Fibroblast of skin of scalp (primary cell): Measurements from ENCODE around the gene TNKS1BP1.
"Not testable (repeated sequence)": the region's sequence is repeated elsewhere in the genome, so short reads cannot be mapped to it uniquely, and the experiment has no call there.

Experiments used
- DNase-seq: peaks from one replicate; pipeline ENCODE4 v3.0.0-alpha.2; 2013

The TNKS1BP1 gene

DNA sequence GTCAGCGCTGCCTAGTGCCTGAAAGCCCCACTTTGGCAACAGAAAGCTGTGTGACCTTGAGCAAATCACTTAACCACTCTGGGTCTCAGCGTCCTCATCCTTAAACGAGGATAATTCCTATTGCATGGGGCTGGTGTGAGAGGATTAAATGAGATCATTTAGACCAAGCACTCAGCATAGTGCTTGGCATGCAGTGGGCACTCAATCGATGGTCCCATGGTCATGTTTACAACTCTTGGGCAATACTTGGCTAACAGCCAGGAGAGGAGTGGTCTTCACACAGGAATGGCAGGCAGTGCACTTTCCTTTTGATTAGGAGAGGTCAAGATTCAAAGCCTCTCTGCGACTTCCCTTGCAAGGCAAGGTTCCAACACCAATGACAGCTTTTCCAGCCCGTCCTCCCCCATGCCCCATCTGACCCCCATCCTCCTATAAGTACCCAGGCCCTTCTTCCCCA is 14.1 kb downstream of the TNKS1BP1 start:
- DNase-seq = no peak

DNA sequence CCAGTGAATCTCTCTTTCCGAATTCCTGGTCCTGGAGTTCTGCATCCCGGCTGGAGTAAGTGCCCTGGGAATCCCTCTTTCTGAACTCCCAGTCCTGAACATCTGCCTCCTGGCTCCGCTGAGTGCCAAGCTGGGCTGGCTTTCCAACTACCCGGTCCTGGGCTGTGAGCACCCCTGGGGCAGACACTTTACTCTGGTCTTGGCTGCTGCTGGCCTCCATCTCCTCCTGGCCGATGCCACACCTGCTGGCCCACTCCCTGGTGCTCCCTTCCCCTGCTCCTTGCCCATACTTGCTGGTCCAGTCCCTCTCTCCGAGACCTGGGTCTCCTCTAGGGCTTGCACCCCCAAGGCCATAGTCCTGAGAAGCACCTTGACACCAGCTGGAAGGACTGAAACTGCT is 14.7 kb downstream of the TNKS1BP1 start:
- no peak for DNase-seq

DNA sequence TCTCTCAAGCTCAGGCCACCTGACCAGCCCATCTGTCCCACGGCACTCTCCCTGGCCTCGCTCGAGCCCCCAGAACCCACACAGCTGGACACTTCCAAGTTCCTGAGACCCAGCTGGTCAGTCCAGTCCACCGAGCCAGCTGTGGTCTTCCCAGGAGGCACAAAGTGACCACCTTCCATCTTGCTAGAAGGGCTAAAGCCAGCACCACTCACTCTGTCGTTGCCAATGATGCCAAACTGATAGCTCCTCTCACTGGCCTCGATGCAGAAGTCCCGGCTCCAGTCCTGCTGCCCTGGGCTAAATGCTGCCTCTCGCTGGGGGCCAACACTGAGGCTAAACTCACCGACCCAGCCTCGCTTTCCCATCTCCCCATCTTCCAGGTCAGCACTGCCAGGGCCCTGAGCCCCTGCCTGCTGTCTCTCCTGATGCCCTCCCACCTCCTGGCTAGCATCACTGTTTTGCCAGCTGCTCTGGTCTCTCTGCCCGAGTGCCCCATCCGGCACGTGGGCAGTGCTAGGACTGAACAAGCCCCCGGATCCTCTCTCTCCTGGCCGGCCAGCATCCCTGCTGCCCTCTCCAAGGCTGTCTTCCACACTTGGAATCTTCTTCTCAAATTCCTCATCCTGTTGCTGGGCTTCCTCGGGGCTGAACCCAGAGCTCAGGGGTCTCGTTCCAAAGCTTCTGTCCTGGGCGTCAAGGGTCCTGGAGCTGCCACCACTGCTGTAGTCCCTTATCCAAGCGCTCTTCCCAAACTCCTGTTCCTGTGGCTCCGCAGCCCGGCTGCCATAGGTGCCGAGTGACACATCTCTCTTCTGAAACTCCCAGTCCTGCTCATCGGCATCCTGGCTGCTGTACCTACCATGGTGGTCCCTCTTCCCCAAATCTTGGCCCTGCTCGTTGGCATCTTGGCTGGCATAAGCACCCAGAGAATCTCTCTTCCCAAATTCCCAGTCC is 15.4 kb downstream of the TNKS1BP1 start:
- no peak for DNase-seq

DNA sequence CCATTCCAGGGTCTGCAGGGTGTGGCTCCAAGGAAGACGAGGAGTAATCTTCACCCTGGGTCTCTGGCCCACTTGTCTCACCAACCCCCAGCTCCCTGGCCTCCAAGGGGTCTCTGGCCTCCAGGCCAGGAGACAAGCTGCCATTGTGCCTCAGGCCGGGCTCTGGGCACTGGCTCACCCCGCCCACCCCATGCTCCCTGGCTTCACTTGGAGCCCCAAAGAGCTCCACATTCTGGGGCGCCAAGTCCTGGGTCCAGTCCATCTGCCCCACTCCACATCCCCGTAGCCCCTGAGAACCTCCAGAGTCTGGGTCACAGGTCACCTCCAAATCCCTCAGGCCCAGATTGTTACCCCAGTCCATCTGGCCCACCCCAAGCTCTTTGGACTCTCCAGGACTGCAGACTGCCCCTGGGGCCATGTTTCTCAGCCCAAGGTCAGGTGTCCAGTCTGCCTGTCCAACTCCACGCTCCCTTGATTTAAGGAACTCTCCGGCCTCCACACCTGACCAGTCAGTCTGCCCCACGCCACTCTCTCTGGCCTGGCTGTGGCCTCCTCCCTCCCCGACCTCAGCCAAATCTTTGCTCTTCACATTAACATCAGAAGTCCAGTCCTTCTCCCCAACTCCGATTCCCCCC is 16.2 kb downstream of the TNKS1BP1 start:
- DNase-seq = no peak

DNA sequence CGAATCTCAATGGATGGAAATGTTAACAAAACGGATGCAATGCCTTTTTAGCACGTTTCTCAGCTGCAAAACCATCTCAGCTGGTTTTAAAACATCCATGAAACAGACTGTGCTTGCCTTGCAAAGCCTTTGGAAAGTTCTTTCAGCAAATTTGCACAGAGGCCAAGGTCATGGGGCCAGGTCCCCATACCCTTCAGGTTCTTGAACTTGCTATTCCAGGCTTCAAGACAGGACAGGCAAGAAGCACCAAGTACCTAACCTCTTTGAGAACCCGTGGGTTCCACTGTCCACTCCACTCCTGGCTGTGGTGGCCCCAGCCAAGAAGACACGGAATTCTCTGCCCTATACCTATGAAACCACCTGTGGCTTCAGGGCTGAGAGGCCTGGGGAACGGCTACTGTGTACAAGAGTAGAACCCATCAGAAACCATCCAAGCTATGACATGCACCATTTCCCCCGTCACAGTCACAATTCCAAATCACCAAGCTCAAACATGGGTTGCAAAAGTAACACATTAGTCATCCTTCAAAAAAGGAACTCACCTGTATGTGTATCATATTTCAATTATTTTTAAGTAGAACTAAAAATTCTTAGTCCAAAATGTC is 17.0 kb downstream of the TNKS1BP1 start:
- no peak for DNase-seq

GRCh38 chr11:57306940-57307565 is 17.7 kb downstream of the TNKS1BP1 start:
- DNase-seq = no peak

DNA sequence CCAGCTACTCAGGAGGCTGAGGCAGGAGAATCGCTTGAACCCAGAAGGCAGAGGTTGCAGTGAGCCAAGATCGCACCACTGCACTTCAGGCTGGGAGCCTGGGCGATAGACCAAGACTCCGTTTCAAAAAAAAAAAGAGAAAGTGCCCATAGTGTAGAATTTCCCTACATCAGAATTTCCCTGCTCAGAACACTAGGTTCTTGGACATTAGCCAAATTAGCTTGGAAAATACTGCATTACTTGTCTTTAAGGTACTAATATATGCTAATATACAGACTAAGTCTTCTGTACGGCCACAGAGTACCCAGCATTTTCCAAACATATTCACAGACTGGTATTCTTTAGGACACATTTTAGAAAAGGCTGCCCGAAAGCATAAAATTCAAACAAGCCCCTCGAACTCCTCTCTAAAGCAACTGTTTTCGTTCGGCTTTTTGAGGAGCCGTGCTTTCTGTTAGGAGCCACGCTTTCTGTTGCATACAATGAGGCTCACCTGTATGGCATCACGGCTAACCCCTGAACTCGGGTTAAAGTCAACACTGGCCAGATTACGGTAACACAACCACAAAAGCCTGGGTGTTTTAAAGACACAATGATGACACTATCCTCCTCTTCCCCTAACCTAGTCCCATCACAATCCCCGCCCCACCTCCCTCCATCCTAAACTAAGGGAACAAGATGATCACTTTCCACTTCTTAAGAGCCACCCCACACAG is 18.4 kb downstream of the TNKS1BP1 start:
- no peak for DNase-seq

GRCh38 chr11:57305523-57305922 is 19.2 kb downstream of the TNKS1BP1 start:
- DNase-seq = no peak

DNA sequence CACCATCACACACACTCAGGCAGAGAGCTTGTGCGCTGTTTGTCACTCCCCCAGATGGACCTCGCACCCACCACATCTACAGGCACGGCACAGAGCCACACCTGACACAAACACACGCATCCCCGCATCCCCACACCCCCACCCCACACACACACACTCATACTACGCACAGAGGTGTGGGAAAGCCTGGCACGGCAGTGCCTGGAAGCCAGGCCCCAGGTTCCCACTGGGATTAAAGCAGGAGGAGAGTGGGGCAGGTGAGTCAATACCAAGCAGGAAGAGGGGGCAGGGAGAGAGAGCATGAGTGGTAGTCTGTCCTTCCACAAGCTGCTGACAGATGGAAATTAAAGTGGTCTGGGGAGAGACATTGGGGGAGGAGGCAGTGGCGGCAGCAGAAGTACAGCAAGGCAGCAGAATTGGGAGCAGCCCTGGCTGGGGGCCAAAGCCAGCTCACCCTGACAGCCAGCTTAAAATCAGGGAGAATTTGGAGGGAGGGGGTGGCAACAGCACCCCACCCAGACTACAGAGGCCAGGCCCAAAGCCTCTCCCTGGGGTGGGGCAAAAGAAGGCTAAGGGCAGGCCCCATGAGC is 20.7 kb downstream of the TNKS1BP1 start:
- peak; percentile 50 for DNase-seq

- DNase-seq = no peak
These were observed 21.3 kb downstream of the TNKS1BP1 start for GRCh38 chr11:57303280-57303989.

DNA sequence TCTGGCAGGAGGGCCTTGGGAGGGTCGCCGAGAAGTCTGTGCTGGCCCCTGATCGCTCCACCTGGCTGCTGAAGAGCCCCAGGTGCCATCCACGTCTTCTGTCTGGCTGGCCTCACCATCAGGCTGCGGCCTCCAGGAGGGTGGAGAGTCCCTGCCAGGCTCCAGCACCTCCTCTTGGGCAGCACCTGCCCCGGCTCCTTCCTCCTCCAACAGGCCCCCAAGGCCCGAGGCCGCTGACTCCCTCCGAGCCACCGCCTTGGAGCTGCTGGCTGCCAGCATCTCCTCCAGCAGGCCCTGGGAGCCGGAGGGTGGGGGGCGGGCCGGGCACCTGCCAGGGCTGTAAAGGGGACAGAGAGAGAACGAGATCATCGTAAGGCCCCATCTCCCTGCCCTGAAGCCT is 22.3 kb downstream of the TNKS1BP1 start:
- no peak for DNase-seq

DNA sequence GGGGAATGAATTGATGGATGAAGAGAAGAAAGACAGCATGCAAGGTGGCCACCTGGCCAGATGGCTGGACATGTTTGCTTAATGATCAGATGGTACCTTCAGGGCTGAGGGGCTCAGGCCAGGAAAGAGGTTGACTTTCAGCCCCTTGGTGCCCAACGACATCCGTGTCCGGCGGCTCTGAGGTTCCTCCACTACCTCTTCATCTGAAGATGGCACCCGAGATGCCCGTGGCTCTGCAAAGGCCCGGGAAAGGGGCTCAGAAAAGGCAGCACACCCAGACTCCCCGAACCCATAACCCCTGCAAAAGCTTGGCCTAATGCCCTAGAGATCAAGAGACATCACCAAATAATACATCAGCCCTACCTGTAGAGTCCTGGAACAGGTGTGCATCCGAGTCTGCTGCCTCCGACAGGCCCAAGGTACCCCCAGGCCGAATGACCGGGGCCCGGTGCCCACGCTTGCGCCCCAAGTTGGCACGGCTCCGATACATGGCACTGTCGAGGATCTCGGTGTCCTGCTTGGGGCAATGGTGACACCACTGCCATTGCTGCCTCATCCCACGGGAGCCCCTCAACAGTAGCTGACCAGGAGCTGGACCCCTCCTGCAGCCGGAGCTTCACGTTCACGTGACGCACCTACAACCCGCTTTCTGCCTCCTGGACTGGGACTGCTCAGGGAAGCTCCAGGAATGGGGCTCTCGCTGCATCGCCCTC is 22.9 kb downstream of the TNKS1BP1 start:
- no peak for DNase-seq

DNA sequence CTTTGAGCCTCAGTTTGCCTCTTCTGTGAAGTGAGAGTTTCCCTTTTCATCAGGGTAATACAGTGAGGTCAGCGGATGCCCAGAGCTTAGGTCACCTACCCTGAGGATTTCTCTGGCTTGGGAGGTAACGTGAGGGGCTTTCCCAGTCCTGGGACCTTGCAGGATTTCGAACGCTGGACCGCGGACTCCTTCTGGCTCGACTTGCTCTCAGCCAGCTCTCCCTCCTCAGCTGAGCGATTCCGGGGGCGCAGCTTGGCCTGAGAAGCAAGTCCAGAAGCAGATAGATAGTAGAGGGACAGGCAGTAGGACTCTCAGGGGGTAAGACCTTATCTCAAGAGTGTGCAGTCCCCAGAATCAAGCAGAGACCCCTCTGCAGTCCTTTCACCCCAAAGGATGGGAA is 24.0 kb downstream of the TNKS1BP1 start:
- DNase-seq = no peak

DNA sequence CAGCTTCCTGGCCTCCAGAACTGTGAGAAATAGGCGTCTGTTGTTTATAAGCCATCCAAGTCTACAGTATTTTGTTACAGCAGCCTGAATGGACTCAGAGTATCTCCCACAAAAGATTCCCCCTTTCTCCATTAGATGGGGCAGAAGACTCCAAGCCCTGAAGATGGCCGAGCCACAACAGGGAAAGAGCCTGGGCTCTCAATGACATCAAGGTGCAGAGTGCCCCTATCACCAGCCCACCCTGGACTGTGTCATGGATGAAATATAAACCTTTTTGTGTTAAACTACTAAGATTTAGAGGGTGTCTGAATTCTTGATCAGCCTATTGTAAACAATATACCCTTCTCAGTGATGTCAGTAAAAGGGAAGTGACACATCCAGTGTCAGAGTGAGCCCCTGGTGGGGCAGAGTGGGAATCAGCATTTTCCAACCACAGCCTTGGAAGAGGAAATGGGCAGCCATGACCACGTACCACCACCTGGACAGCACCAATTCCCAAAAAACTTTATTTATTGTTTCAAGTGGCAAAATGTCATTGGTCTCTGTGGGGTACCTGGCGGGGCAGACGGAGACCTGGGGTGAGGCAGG is 25.5 kb downstream of the TNKS1BP1 start:
- DNase-seq = no peak

GRCh38 chr11:57297221-57297620 is 27.5 kb downstream of the TNKS1BP1 start:
- DNase-seq = no peak

GRCh38 chr11:57296205-57296604 is 28.5 kb downstream of the TNKS1BP1 start:
- DNase-seq = not testable (repeated sequence)

DNA sequence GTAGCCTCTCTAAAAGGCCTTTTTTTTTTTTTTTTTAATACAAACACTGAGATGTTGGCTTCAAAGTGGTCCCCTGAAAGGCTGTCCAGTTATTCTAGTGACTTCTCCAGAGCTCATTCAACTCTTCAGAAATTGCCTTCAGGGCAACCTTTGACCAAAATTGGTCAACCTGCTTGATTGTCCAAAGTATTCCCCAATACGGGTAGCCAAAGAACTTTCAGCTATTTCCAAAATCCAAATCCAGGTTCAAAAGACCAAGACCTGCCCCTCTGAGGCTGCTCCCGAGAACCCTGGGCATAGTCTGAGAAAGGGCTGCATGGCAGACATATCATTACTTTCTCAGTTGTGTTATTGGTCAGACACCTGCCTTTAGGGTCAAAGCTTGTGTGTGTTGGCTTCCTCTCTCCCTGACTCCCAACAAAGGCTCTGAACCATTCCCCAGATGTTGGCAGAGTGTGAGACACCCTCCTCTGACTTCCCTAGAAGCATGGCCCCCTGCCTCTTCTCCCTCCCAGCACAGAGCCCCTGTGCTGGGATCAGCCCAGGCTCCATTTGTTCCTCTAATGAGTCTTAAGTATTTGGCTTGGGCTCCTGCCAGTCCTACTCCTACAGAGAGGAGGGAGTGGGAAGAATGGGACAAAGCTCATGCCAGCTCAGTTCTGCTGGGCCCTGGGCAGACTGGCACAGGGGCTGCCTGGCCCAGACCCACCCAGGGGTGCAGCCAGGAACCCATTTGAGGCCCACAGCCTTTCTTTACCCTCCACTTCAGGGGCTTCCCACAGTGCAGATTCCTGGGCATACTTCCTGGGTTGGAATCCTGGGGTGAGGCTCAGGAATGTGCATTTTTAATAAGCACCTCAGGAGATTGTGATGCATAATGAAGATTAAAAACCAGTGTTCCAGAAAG is 30.3 kb downstream of the TNKS1BP1 start:
- peak; percentile 77 for DNase-seq

GRCh38 chr11:57290288-57290687 is 34.5 kb downstream of the TNKS1BP1 start:
- DNase-seq = no peak
